HG03280 (cell line): ENCODE data around the gene CIZ1.
"Not testable (repeated sequence)": the region's sequence is repeated elsewhere in the genome, so short reads cannot be mapped to it uniquely, and the experiment has no call there.

Experiments used
- ATAC-seq: cut with Tn5 transposase; IDR thresholded peaks from one replicate; pipeline ENCODE4 v1.9.1; 2021; ENCODE audit warnings: mild to moderate bottlenecking, moderate library complexity; ENCODE audit not compliant: unreplicated experiment

CIZ1 gene

GRCh38 chr9:128149001-128149701 lies 42.2 kb downstream of the CIZ1 start, which contains the start of gene LCN2:
Gene LCN2, plus strand, starts transcription at chr9:128149453. Its CDS starts 73 bp downstream, at chr9:128149526.
- ATAC-seq: no peak

GRCh38 chr9:128148509-128149000 lies 42.8 kb downstream of the CIZ1 start:
- no peak for ATAC-seq

GRCh38 chr9:128146591-128147120 lies 44.7 kb downstream of the CIZ1 start:
- no peak for ATAC-seq

- ATAC-seq: no peak
Observed at GRCh38 chr9:128145951-128146351, 45.4 kb downstream of the CIZ1 start.

- no peak for ATAC-seq
Observed at GRCh38 chr9:128145536-128145935, 45.8 kb downstream of the CIZ1 start.

- no peak for ATAC-seq
Observed at GRCh38 chr9:128144239-128145181, 46.9 kb downstream of the CIZ1 start.

GRCh38 chr9:128143525-128144238 lies 47.7 kb downstream of the CIZ1 start:
- ATAC-seq: no peak

GRCh38 chr9:128142596-128142995 lies 48.8 kb downstream of the CIZ1 start:
- no peak for ATAC-seq

- no peak for ATAC-seq
Observed at GRCh38 chr9:128142061-128142460, 49.3 kb downstream of the CIZ1 start.

GRCh38 chr9:128141604-128142003 lies 49.8 kb downstream of the CIZ1 start:
- ATAC-seq: no peak

GRCh38 chr9:128139621-128140020 lies 51.8 kb downstream of the CIZ1 start:
- ATAC-seq: no peak

- ATAC-seq: no peak
Observed at GRCh38 chr9:128138001-128138400, 53.4 kb downstream of the CIZ1 start.

GRCh38 chr9:128136816-128137793 lies 54.3 kb downstream of the CIZ1 start:
- no peak for ATAC-seq

GRCh38 chr9:128135561-128135960 lies 55.8 kb downstream of the CIZ1 start:
- ATAC-seq: not testable (repeated sequence)

- not testable (repeated sequence) for ATAC-seq
Observed at GRCh38 chr9:128132139-128132538, 59.2 kb downstream of the CIZ1 start.

- not testable (repeated sequence) for ATAC-seq
Observed at GRCh38 chr9:128131346-128131745, 60.0 kb downstream of the CIZ1 start.

GRCh38 chr9:128130651-128131050 lies 60.7 kb downstream of the CIZ1 start:
- not testable (repeated sequence) for ATAC-seq

- not testable (repeated sequence) for ATAC-seq
Observed at GRCh38 chr9:128129976-128130590, 61.3 kb downstream of the CIZ1 start.
